ENCODE results near the gene TYW5.

The TYW5 gene

GRCh38 chr2:199973703-199974102, 18.4 kb upstream of the TYW5 start:
- no peak for DNase-seq

GRCh38 chr2:199972088-199972626, 16.9 kb upstream of the TYW5 start:
- DNase-seq = no peak

GRCh38 chr2:199968126-199968525, 12.8 kb upstream of the TYW5 start:
- DNase-seq = no peak

GRCh38 chr2:199966976-199967375, 11.7 kb upstream of the TYW5 start:
- no peak for DNase-seq

GRCh38 chr2:199966405-199966804, 11.1 kb upstream of the TYW5 start:
- no peak for DNase-seq

- no peak for DNase-seq
These were observed 6.9 kb upstream of the TYW5 start for GRCh38 chr2:199962203-199962602.

- DNase-seq = no peak
These were observed 2.7 kb upstream of the TYW5 start for GRCh38 chr2:199958014-199958413.

- DNase-seq = no peak
These were observed 730 bp upstream of the TYW5 start for GRCh38 chr2:199956062-199956380.

GRCh38 chr2:199955007-199955338, 318 bp downstream of the TYW5 start:
- DNase-seq = no peak

- DNase-seq = no peak
These were observed 4.3 kb downstream of the TYW5 start for GRCh38 chr2:199951023-199951422.

GRCh38 chr2:199950396-199950795, 4.9 kb downstream of the TYW5 start:
- DNase-seq = no peak

GRCh38 chr2:199946836-199947235, 8.5 kb downstream of the TYW5 start:
- no peak for DNase-seq

- DNase-seq = no peak
These were observed 9.1 kb downstream of the TYW5 start for GRCh38 chr2:199946196-199946595.

- DNase-seq = no peak
These were observed 11.9 kb downstream of the TYW5 start for GRCh38 chr2:199943373-199943772.

GRCh38 chr2:199940373-199940772, 14.9 kb downstream of the TYW5 start:
- no peak for DNase-seq

- DNase-seq = no peak
These were observed 18.7 kb downstream of the TYW5 start for GRCh38 chr2:199936554-199936953.

- no peak for DNase-seq
These were observed 21.8 kb downstream of the TYW5 start for GRCh38 chr2:199933466-199933865.

- DNase-seq = no peak
These were observed 22.9 kb downstream of the TYW5 start for GRCh38 chr2:199932312-199932855.

- no peak for DNase-seq
These were observed 26.0 kb downstream of the TYW5 start for GRCh38 chr2:199929262-199929661.

GRCh38 chr2:199928626-199929025, 26.7 kb downstream of the TYW5 start:
- DNase-seq = no peak

- DNase-seq = no peak
These were observed 27.1 kb downstream of the TYW5 start for GRCh38 chr2:199928226-199928625.

GRCh38 chr2:199926806-199927205, 28.5 kb downstream of the TYW5 start:
- DNase-seq = no peak

- no peak for DNase-seq
These were observed 31.4 kb downstream of the TYW5 start for GRCh38 chr2:199923924-199924323.

- no peak for DNase-seq
These were observed 32.4 kb downstream of the TYW5 start for GRCh38 chr2:199922856-199923255.

- no peak for DNase-seq
These were observed 38.3 kb downstream of the TYW5 start for GRCh38 chr2:199916980-199917379.

Data from activated gamma-delta T cell (primary cell).